WTC11 (cell line): ENCODE measurements around the gene MACROD2. TPM values are rescaled to one million over a fixed set of nuclear protein-coding genes. Genes with fewer than 3 reads are reported as not detected.

Experiments used
- ATAC-seq: fragments of 200-7000 bp; cut with Tn5 transposase; 2 replicates; pipeline ENCODE4 v1.10.0; 2021; ENCODE audit warnings: mild to moderate bottlenecking, moderate library complexity
- CTCF ChIA-PET: fragments of 300-600 bp; sonication (Branson Sonifier 250); formaldehyde crosslinking; loops from one replicate; lab custom pipeline; 2021; ENCODE audit warnings: antibody characterized with exemption; lab: Charles Lee
- POLR2A ChIA-PET: fragments of 350-600 bp; sonication (Branson Sonifier 250); formaldehyde crosslinking; loops from one replicate; lab custom pipeline; 2021; ENCODE audit warnings: antibody characterized with exemption; lab: Charles Lee
- DNase-seq: peaks from one replicate; pipeline ENCODE4 v3.0.0; 2021; ENCODE audit warnings: low spot score
- H3K27ac Mint-ChIP-seq: 2 replicates; pipeline ENCODE4 v1.8.0; 2021; ENCODE audit warnings: mixed read lengths
- H3K27me3 Mint-ChIP-seq: 2 replicates; pipeline ENCODE4 v1.8.0; 2021; ENCODE audit warnings: low read depth, mild to moderate bottlenecking, moderate library complexity, mixed read lengths
- H3K36me3 Mint-ChIP-seq: 2 replicates; pipeline ENCODE4 v1.8.0; 2021; ENCODE audit warnings: mixed read lengths
- H3K4me1 Mint-ChIP-seq: 2 replicates; pipeline ENCODE4 v1.8.0; 2022; ENCODE audit warnings: mixed read lengths
- H3K4me3 Mint-ChIP-seq: 2 replicates; pipeline ENCODE4 v1.8.0; 2021; ENCODE audit warnings: mild to moderate bottlenecking, moderate library complexity, mixed read lengths
- H3K9me3 Mint-ChIP-seq: 2 replicates; pipeline ENCODE4 v1.8.0; 2021; ENCODE audit warnings: mixed read lengths
- FOXP1 ChIP-seq: sonication (generic); formaldehyde crosslinking; IDR thresholded peaks from 2 replicates; pipeline ENCODE4 v1.8.0; 2022; ENCODE audit warnings: missing genetic modification reagents, mild to moderate bottlenecking, moderate library complexity, borderline replicate concordance
- HMGA2 ChIP-seq: fragments of 250-450 bp; sonication (Bioruptor Pico); IDR thresholded peaks from 2 replicates; pipeline ENCODE4 v1.4.0; 2021; ENCODE audit warnings: mild to moderate bottlenecking, moderate library complexity
- JUN ChIP-seq: sonication (generic); formaldehyde crosslinking; IDR thresholded peaks from 2 replicates; pipeline ENCODE4 v1.8.0; 2023; ENCODE audit warnings: mild to moderate bottlenecking, missing genetic modification reagents
- NFATC4 ChIP-seq: fragments of 250-450 bp; sonication (Bioruptor Pico); IDR thresholded peaks from 2 replicates; pipeline ENCODE4 v1.9.0; 2021; ENCODE audit warnings: mild to moderate bottlenecking
- NR2C2 ChIP-seq: sonication (generic); formaldehyde crosslinking; IDR thresholded peaks from 2 replicates; pipeline ENCODE4 v1.8.0; 2022; ENCODE audit warnings: mild to moderate bottlenecking, missing genetic modification reagents
- NR3C1 ChIP-seq: sonication (generic); formaldehyde crosslinking; conservative IDR thresholded peaks from 2 replicates; pipeline ENCODE4 v1.8.1; 2023; ENCODE audit warnings: low read depth, mild to moderate bottlenecking, missing genetic modification reagents
- SP1 ChIP-seq: sonication (generic); formaldehyde crosslinking; conservative IDR thresholded peaks from 2 replicates; pipeline ENCODE4 v1.8.1; 2022; ENCODE audit warnings: missing genetic modification reagents
- TEAD1 ChIP-seq: sonication (generic); formaldehyde crosslinking; IDR thresholded peaks from 2 replicates; pipeline ENCODE4 v1.8.0; 2022; ENCODE audit warnings: mild to moderate bottlenecking, missing genetic modification reagents
- ZNF317 ChIP-seq: sonication (generic); formaldehyde crosslinking; IDR thresholded peaks from 2 replicates; pipeline ENCODE4 v1.8.1; 2023; ENCODE audit warnings: low read depth, mild to moderate bottlenecking, moderate library complexity, missing genetic modification reagents, borderline replicate concordance
- total RNA-seq: library from RNA; stranded (reverse); gene quantifications from 3 replicates; pipeline ENCODE4 v1.2.3, GENCODE V29; 2021
- TF ChIP-seq, protein P1 (sequence below): sonication (generic); formaldehyde crosslinking; IDR thresholded peaks from 2 replicates; pipeline ENCODE4 v1.8.1; 2022; ENCODE audit warnings: missing genetic modification reagents, borderline replicate concordance
- TF ChIP-seq, protein P2 (sequence below): fragments of 250-450 bp; sonication (Bioruptor Pico); IDR thresholded peaks from 2 replicates; pipeline ENCODE4 v1.9.0; 2021; ENCODE audit warnings: mild to moderate bottlenecking
- TF ChIP-seq, protein P3 (sequence below): sonication (generic); formaldehyde crosslinking; IDR thresholded peaks from 2 replicates; pipeline ENCODE4 v1.8.1; 2023; ENCODE audit warnings: mild to moderate bottlenecking, missing genetic modification reagents, moderate library complexity
- TF ChIP-seq, protein P4 (sequence below): sonication (generic); formaldehyde crosslinking; IDR thresholded peaks from 2 replicates; pipeline ENCODE4 v1.8.1; 2023; ENCODE audit warnings: mild to moderate bottlenecking, missing genetic modification reagents
- TF ChIP-seq, protein P5 (sequence below): fragments of 250-450 bp; sonication (Bioruptor Pico); conservative IDR thresholded peaks from 2 replicates; pipeline ENCODE4 v1.9.0; 2021; ENCODE audit warnings: mild to moderate bottlenecking
- TF ChIP-seq, protein P6 (sequence below): fragments of 250-450 bp; sonication (Bioruptor Pico); IDR thresholded peaks from 2 replicates; pipeline ENCODE4 v1.9.0; 2021; ENCODE audit warnings: mild to moderate bottlenecking, borderline replicate concordance
- TF ChIP-seq, protein P7 (sequence below): sonication (generic); formaldehyde crosslinking; IDR thresholded peaks from 2 replicates; pipeline ENCODE4 v1.8.0; 2022; ENCODE audit warnings: mild to moderate bottlenecking, missing genetic modification reagents
- TF ChIP-seq, protein P8 (sequence below): fragments of 250-450 bp; sonication (Bioruptor Pico); IDR thresholded peaks from 2 replicates; pipeline ENCODE4 v2.1.2; 2022; ENCODE audit warnings: mild to moderate bottlenecking, moderate library complexity

MACROD2 gene
- total RNA-seq, 1 experiment from 2014 or later, result 4.1 TPM

DNA sequence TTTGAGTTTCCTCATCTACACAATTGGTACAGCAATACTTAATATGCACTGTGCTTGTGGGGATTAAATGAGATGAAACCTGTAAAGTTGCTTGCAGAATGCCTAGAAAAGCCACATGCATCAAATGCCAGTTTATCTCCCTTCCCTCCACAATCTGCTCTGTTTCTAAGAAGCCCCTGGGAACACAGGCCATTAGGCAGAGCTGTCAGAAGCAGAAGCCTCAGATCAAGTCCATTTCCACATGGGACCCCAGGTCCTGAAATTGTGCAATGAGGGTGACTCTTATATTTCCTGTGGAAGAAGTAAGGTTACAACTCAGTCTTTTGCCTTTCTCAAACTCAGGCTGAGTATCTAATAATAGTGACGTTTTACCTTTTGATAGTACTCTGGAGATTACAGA, 1840.5 kb downstream of the MACROD2 start (continued):
- TF ChIP-seq, protein P1, sequence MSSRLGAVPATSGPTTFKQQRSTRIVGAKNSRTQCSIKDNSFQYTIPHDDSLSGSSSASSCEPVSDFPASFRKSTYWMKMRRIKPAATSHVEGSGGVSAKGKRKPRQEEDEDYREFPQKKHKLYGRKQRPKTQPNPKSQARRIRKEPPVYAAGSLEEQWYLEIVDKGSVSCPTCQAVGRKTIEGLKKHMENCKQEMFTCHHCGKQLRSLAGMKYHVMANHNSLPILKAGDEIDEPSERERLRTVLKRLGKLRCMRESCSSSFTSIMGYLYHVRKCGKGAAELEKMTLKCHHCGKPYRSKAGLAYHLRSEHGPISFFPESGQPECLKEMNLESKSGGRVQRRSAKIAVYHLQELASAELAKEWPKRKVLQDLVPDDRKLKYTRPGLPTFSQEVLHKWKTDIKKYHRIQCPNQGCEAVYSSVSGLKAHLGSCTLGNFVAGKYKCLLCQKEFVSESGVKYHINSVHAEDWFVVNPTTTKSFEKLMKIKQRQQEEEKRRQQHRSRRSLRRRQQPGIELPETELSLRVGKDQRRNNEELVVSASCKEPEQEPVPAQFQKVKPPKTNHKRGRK (CRISPR knock-in tag), result no peak
- TF ChIP-seq, protein P2, sequence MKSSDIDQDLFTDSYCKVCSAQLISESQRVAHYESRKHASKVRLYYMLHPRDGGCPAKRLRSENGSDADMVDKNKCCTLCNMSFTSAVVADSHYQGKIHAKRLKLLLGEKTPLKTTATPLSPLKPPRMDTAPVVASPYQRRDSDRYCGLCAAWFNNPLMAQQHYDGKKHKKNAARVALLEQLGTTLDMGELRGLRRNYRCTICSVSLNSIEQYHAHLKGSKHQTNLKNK (CRISPR knock-in tag), result no peak
- TF ChIP-seq, protein P3, sequence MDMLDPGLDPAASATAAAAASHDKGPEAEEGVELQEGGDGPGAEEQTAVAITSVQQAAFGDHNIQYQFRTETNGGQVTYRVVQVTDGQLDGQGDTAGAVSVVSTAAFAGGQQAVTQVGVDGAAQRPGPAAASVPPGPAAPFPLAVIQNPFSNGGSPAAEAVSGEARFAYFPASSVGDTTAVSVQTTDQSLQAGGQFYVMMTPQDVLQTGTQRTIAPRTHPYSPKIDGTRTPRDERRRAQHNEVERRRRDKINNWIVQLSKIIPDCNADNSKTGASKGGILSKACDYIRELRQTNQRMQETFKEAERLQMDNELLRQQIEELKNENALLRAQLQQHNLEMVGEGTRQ (CRISPR knock-in tag), result no peak
- TF ChIP-seq NR2C2, result no peak
- TF ChIP-seq, all 79 proteins: peak for 0

DNA sequence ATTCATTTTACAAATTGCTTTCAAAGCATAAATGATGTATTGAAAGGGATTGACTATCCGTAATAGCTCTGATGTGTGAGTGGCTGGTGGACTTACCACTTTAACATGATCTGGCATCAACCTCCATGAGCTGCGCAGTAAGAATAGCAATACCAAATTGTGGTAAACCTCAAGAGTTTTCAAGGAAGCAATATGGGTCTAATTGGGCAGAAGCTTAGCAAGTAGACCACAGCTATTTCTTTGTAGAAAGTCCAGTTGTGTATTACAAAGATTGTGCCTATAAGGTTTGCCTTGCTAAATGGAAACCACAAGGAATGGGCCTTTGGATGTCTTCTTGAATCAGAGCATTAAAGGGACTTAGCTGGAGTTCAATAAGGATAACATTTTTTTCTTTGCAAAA, 1841.3 kb downstream of the MACROD2 start:
- POLR2A ChIA-PET, result no interaction called here
- Mint-ChIP-seq H3K4me1 (peaks cover 4% of the 10 kb centered on the region; the same call in 1 of the 2 replicates), H3K9me3 (peaks cover 8% of the 10 kb centered on the region), H3K4me3 (no peak overlapping the region), H3K36me3 (no peaks in the 10 kb centered on the region), H3K27me3 (no peaks in the 10 kb centered on the region)
- CTCF ChIA-PET, result no interaction called here
- TF ChIP-seq, protein P4, sequence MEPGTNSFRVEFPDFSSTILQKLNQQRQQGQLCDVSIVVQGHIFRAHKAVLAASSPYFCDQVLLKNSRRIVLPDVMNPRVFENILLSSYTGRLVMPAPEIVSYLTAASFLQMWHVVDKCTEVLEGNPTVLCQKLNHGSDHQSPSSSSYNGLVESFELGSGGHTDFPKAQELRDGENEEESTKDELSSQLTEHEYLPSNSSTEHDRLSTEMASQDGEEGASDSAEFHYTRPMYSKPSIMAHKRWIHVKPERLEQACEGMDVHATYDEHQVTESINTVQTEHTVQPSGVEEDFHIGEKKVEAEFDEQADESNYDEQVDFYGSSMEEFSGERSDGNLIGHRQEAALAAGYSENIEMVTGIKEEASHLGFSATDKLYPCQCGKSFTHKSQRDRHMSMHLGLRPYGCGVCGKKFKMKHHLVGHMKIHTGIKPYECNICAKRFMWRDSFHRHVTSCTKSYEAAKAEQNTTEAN (CRISPR knock-in tag), result no peak
- TF ChIP-seq FOXP1 (CRISPR knock-in tag) (no peak), JUN (CRISPR knock-in tag) (no peak), ZNF317 (CRISPR knock-in tag) (no peak), NFATC4 (CRISPR knock-in tag) (no peak), HMGA2 (CRISPR knock-in tag) (no peak), SP1 (no peak), NR3C1 (CRISPR knock-in tag) (no peak), TEAD1 (CRISPR knock-in tag) (no peak)
- TF ChIP-seq, protein P5, sequence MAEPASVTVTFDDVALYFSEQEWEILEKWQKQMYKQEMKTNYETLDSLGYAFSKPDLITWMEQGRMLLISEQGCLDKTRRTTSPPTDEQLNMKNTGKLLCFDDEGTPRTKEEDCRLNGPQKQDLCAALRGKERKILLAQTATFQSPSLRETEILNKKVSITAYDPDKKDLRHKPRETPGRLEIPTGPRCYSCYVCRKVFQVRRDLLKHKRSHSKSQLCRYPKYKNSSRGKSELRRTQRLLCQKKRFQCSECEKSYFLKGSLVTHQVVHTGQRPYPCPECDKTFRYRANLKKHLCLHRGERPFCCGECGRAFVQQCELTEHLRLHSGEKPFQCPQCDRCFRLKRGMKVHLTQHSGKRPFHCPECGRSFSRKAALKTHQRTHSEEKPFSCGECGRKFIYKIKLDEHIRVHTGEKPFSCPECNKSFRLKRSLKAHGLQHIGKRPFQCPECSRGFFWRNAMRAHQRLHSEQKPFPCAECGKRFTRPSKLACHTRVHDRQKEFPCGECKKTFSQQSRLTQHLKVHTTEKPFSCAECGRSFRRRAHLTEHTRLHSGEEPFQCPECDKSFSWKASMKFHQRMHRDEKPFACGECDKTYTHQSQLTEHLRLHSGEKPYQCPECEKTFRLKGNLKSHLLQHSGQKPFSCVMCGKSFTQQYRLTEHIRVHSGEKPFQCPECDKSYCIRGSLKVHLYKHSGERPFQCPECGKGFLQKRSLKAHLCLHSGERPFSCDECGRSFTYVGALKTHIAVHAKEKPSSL, result no peak
- TF ChIP-seq, protein P6, sequence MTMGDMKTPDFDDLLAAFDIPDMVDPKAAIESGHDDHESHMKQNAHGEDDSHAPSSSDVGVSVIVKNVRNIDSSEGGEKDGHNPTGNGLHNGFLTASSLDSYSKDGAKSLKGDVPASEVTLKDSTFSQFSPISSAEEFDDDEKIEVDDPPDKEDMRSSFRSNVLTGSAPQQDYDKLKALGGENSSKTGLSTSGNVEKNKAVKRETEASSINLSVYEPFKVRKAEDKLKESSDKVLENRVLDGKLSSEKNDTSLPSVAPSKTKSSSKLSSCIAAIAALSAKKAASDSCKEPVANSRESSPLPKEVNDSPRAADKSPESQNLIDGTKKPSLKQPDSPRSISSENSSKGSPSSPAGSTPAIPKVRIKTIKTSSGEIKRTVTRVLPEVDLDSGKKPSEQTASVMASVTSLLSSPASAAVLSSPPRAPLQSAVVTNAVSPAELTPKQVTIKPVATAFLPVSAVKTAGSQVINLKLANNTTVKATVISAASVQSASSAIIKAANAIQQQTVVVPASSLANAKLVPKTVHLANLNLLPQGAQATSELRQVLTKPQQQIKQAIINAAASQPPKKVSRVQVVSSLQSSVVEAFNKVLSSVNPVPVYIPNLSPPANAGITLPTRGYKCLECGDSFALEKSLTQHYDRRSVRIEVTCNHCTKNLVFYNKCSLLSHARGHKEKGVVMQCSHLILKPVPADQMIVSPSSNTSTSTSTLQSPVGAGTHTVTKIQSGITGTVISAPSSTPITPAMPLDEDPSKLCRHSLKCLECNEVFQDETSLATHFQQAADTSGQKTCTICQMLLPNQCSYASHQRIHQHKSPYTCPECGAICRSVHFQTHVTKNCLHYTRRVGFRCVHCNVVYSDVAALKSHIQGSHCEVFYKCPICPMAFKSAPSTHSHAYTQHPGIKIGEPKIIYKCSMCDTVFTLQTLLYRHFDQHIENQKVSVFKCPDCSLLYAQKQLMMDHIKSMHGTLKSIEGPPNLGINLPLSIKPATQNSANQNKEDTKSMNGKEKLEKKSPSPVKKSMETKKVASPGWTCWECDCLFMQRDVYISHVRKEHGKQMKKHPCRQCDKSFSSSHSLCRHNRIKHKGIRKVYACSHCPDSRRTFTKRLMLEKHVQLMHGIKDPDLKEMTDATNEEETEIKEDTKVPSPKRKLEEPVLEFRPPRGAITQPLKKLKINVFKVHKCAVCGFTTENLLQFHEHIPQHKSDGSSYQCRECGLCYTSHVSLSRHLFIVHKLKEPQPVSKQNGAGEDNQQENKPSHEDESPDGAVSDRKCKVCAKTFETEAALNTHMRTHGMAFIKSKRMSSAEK (CRISPR knock-in tag), result no peak
- TF ChIP-seq, protein P7, sequence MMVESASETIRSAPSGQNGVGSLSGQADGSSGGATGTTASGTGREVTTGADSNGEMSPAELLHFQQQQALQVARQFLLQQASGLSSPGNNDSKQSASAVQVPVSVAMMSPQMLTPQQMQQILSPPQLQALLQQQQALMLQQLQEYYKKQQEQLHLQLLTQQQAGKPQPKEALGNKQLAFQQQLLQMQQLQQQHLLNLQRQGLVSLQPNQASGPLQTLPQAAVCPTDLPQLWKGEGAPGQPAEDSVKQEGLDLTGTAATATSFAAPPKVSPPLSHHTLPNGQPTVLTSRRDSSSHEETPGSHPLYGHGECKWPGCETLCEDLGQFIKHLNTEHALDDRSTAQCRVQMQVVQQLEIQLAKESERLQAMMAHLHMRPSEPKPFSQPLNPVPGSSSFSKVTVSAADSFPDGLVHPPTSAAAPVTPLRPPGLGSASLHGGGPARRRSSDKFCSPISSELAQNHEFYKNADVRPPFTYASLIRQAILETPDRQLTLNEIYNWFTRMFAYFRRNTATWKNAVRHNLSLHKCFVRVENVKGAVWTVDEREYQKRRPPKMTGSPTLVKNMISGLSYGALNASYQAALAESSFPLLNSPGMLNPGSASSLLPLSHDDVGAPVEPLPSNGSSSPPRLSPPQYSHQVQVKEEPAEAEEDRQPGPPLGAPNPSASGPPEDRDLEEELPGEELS, result no peak
- TF ChIP-seq, protein P8, sequence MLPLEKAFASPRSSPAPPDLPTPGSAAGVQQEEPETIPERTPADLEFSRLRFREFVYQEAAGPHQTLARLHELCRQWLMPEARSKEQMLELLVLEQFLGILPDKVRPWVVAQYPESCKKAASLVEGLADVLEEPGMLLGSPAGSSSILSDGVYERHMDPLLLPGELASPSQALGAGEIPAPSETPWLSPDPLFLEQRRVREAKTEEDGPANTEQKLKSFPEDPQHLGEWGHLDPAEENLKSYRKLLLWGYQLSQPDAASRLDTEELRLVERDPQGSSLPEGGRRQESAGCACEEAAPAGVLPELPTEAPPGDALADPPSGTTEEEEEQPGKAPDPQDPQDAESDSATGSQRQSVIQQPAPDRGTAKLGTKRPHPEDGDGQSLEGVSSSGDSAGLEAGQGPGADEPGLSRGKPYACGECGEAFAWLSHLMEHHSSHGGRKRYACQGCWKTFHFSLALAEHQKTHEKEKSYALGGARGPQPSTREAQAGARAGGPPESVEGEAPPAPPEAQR (CRISPR knock-in tag), result no peak
- TF ChIP-seq, all 79 proteins: peak for 0
- H3K27ac Mint-ChIP-seq, result no peak overlapping the region
- DNase-seq, result no peak
- ATAC-seq, result no peak
